KMS-11 (cell line): ENCODE results near the gene RYR2.

ENCODE experiments used
- H2AFZ ChIP-seq: fragments of 200-600 bp; sonication (generic); 2 replicates; pipeline ENCODE4 v1.6.1; 2016; ENCODE audit warnings: antibody characterized with exemption, mixed run types, low read depth
- H3K27ac ChIP-seq: fragments of 200-600 bp; sonication (generic); 2 replicates; pipeline ENCODE4 v1.6.1; 2016; ENCODE audit warnings: mild to moderate bottlenecking, mixed run types
- H3K27me3 ChIP-seq: fragments of 200-600 bp; sonication (generic); 2 replicates; pipeline ENCODE4 v1.6.1; 2017; ENCODE audit warnings: mild to moderate bottlenecking, low read depth, mixed run types, moderate library complexity; ENCODE audit not compliant: insufficient read depth
- H3K36me3 ChIP-seq: fragments of 200-600 bp; sonication (generic); 2 replicates; pipeline ENCODE4 v1.6.1; 2017; ENCODE audit warnings: mild to moderate bottlenecking, mixed run types; ENCODE audit not compliant: insufficient read depth
- H3K4me1 ChIP-seq: fragments of 200-600 bp; sonication (generic); 2 replicates; pipeline ENCODE4 v1.6.1; 2016; ENCODE audit warnings: mild to moderate bottlenecking, low read depth, mixed run types; ENCODE audit not compliant: poor library complexity, severe bottlenecking
- H3K4me2 ChIP-seq: fragments of 200-600 bp; sonication (generic); 2 replicates; pipeline ENCODE4 v1.7.0; 2016; ENCODE audit warnings: mild to moderate bottlenecking, mixed run types
- H3K4me3 ChIP-seq: fragments of 200-600 bp; sonication (generic); IDR thresholded peaks from 2 replicates; pipeline ENCODE4 v1.6.1; 2017; ENCODE audit warnings: low read depth, low read length, mixed read lengths; ENCODE audit not compliant: insufficient read depth
- H3K79me2 ChIP-seq: fragments of 200-600 bp; sonication (generic); 2 replicates; pipeline ENCODE4 v1.6.1; 2016; ENCODE audit warnings: low read depth, mixed run types; ENCODE audit not compliant: insufficient read depth
- H3K9ac ChIP-seq: fragments of 200-600 bp; sonication (generic); 2 replicates; pipeline ENCODE4 v1.6.1; 2016; ENCODE audit warnings: mild to moderate bottlenecking, mixed run types
- H4K20me1 ChIP-seq: fragments of 200-600 bp; sonication (generic); 2 replicates; pipeline ENCODE4 v1.6.1; 2016; ENCODE audit warnings: mild to moderate bottlenecking, mixed run types; ENCODE audit not compliant: insufficient read depth
- TF ChIP-seq, protein P1 (sequence below): fragments of 200-600 bp; sonication (generic); conservative IDR thresholded peaks from 2 replicates; pipeline ENCODE4 v1.6.1; 2017; ENCODE audit warnings: low read depth, mild to moderate bottlenecking, antibody characterized with exemption, low read length, moderate library complexity, mixed read lengths

RYR2 gene

DNA sequence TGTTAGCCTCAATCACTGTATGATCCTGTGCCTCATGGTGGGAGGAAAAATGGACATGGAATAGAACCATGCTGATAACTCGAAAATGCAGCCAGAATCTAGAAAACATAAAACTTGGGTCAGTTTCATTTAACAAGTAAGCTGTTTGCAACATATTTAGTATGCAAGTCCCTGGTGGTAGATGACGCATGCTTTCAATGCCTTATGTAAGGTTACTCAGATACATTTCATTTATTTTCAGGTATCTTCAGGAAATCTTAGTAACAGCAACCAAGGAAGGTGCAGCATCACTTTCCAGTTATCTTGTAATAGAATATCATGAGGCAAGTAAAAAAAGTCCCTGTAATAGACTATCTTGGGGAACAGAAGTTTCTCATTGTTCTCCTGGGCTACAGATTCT is 92.9 kb downstream of the RYR2 start:
- Histone ChIP-seq H3K27me3 (no peaks in the 10 kb centered on the region), H4K20me1 (no peaks in the 10 kb centered on the region), H3K4me1 (no peaks in the 10 kb centered on the region), H2AFZ (no peak overlapping the region), H3K79me2 (no peaks in the 10 kb centered on the region), H3K9ac (no peak overlapping the region), H3K4me3 (no peak overlapping the region), H3K27ac (no peak overlapping the region), H3K36me3 (no peaks in the 10 kb centered on the region), H3K4me2 (no peak overlapping the region)
- TF ChIP-seq, protein P1, sequence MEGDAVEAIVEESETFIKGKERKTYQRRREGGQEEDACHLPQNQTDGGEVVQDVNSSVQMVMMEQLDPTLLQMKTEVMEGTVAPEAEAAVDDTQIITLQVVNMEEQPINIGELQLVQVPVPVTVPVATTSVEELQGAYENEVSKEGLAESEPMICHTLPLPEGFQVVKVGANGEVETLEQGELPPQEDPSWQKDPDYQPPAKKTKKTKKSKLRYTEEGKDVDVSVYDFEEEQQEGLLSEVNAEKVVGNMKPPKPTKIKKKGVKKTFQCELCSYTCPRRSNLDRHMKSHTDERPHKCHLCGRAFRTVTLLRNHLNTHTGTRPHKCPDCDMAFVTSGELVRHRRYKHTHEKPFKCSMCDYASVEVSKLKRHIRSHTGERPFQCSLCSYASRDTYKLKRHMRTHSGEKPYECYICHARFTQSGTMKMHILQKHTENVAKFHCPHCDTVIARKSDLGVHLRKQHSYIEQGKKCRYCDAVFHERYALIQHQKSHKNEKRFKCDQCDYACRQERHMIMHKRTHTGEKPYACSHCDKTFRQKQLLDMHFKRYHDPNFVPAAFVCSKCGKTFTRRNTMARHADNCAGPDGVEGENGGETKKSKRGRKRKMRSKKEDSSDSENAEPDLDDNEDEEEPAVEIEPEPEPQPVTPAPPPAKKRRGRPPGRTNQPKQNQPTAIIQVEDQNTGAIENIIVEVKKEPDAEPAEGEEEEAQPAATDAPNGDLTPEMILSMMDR: no peak

DNA sequence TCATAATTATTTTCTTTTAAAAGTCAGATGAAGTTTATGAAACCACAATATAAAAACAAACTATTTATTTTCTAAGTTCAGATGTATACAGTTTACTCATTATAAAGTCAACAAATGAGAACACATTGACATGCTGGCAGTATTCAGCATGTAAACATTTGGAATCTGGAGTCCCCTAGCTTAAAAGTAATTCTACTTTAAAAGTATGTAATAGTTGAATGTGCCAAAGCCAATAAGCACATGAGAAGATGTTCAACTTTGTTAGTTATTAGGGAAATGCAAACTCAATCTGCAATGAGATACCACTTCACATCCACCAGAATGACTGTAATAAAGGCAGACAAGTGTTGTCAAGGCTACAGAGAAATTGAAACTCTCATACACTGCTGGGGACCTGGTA is 96.6 kb downstream of the RYR2 start:
- Histone ChIP-seq H2AFZ (no peak overlapping the region), H3K4me2 (no peak overlapping the region), H3K4me3 (no peak overlapping the region), H3K4me1 (no peaks in the 10 kb centered on the region), H3K9ac (no peak overlapping the region), H3K27me3 (no peaks in the 10 kb centered on the region), H3K27ac (no peak overlapping the region), H3K79me2 (no peaks in the 10 kb centered on the region), H4K20me1 (no peaks in the 10 kb centered on the region), H3K36me3 (no peaks in the 10 kb centered on the region)
- TF ChIP-seq, protein P1: no peak

DNA sequence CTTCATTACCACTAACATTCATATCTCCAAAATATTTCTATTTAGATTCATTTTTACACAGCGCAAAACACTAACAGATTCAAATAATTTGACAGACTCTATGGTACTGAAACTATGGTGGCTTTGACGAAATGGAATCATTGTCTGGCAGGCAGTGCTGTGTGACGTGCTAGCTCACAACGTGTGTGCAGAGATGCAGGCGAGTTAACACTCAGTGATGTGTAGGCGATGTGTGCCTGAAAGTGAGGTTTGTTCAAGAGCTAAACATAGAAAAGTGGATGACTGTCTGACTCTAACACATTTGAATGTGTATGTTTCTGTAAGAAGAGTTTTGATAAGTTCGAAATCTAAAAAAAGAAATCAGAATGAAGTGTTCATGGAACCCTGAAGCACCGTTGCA is 97.7 kb downstream of the RYR2 start:
- no peaks in the 10 kb centered on the region for H4K20me1 ChIP-seq
- H2AFZ ChIP-seq: no peak overlapping the region
- no peak overlapping the region for H3K9ac ChIP-seq
- H3K79me2 ChIP-seq: no peaks in the 10 kb centered on the region
- H3K36me3 ChIP-seq: no peaks in the 10 kb centered on the region
- TF ChIP-seq, protein P1: no peak
- no peak overlapping the region for H3K4me3 ChIP-seq
- H3K27me3 ChIP-seq: no peaks in the 10 kb centered on the region
- no peak overlapping the region for H3K27ac ChIP-seq
- no peak overlapping the region for H3K4me2 ChIP-seq
- H3K4me1 ChIP-seq: no peaks in the 10 kb centered on the region

DNA sequence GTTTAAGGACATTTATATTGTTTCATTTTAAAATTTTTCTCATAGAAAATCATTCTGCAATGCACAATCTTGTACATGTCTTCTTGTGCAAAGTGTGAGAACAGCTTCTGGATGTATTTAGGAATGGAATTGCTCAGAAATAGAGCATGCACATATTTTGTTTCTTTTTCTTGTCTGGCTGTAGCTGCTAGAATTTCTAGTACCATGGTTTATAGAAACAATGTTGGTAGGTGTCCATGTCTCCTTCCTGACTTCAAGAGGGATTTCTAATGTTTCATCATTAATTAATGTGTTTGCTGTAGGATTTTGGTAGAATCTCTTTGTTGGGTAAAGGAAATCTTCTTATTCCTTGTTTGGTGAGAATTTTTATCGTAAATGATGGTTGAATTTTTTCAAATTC is 99.0 kb downstream of the RYR2 start:
- H3K9ac ChIP-seq: no peak overlapping the region
- H3K4me3 ChIP-seq: no peak overlapping the region
- H3K27me3 ChIP-seq: no peaks in the 10 kb centered on the region
- TF ChIP-seq, protein P1: no peak
- H3K27ac ChIP-seq: no peak overlapping the region
- H3K4me2 ChIP-seq: no peak overlapping the region
- H3K36me3 ChIP-seq: no peaks in the 10 kb centered on the region
- no peaks in the 10 kb centered on the region for H4K20me1 ChIP-seq
- no peaks in the 10 kb centered on the region for H3K4me1 ChIP-seq
- no peak overlapping the region for H2AFZ ChIP-seq
- H3K79me2 ChIP-seq: no peaks in the 10 kb centered on the region

DNA sequence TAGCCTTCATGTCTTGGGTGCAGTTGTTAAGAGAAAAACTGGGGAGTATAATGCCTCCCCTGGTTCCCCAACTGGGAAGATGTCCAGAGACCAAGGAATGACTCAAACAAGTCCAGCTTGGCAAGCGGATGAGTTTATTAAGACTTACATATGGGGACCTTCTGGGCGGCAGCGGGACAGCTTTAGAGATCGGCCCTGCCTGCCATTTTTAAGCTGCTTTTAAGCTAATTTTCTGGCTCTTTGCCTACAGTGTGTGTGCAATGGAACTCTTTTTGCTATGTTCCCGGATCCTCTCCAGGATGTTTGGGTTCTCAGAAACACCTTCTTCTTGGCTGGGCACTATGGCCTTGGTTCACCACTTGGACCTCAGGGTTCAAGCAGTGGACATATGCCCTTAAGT is 99.5 kb downstream of the RYR2 start:
- H3K4me2 ChIP-seq: no peak overlapping the region
- no peak overlapping the region for H3K4me3 ChIP-seq
- H3K9ac ChIP-seq: no peak overlapping the region
- H4K20me1 ChIP-seq: no peaks in the 10 kb centered on the region
- no peaks in the 10 kb centered on the region for H3K27me3 ChIP-seq
- TF ChIP-seq, protein P1: no peak
- no peaks in the 10 kb centered on the region for H3K79me2 ChIP-seq
- no peak overlapping the region for H3K27ac ChIP-seq
- no peak overlapping the region for H2AFZ ChIP-seq
- H3K36me3 ChIP-seq: no peaks in the 10 kb centered on the region
- no peaks in the 10 kb centered on the region for H3K4me1 ChIP-seq
